SU-DHL-6 (cell line): ENCODE data around the gene DNAJB1.

ENCODE experiments used
- H2AFZ ChIP-seq: fragments of 200-600 bp; sonication (generic); 2 replicates; pipeline ENCODE4 v1.6.1; 2014; ENCODE audit warnings: low read depth, mild to moderate bottlenecking, moderate library complexity, mixed read lengths, antibody characterized with exemption, low read length; ENCODE audit not compliant: severe bottlenecking
- H3F3A ChIP-seq: fragments of 200-600 bp; shearing (Covaris generic); 2 replicates; pipeline ENCODE4 v1.6.0; 2016; ENCODE audit warnings: antibody characterized with exemption, mild to moderate bottlenecking; ENCODE audit not compliant: insufficient read depth
- H3K27ac ChIP-seq: fragments of 200-600 bp; sonication (generic); 2 replicates; pipeline ENCODE4 v1.5.1; 2016; ENCODE audit warnings: low read depth, mild to moderate bottlenecking, low read length, moderate library complexity, mixed read lengths
- H3K27me3 ChIP-seq: fragments of 200-600 bp; sonication (generic), shearing (Covaris generic); 2 replicates; pipeline ENCODE4 v1.6.0; 2014; ENCODE audit warnings: mild to moderate bottlenecking, low read length
- H3K36me3 ChIP-seq: fragments of 200-600 bp; sonication (generic); 2 replicates; pipeline ENCODE4 v1.6.1; 2014; ENCODE audit warnings: mild to moderate bottlenecking, low read length, mixed read lengths
- H3K4me2 ChIP-seq: fragments of 300-600, 200-600 bp; shearing (Covaris generic), sonication (generic); 2 replicates; pipeline ENCODE4 v1.6.0; 2014; ENCODE audit warnings: low read length, low read depth, mild to moderate bottlenecking; ENCODE audit not compliant: poor library complexity, severe bottlenecking
- H3K4me3 ChIP-seq: fragments of 200-600 bp; sonication (generic); 2 replicates; pipeline ENCODE4 v1.5.1; 2014; ENCODE audit warnings: antibody characterized with exemption, low read length, mild to moderate bottlenecking, mixed read lengths; ENCODE audit not compliant: insufficient read depth, poor library complexity, severe bottlenecking
- H3K79me2 ChIP-seq: fragments of 200-600 bp; sonication (generic); 2 replicates; pipeline ENCODE4 v1.6.1; 2014; ENCODE audit warnings: mild to moderate bottlenecking, low read length, moderate library complexity; ENCODE audit not compliant: insufficient read depth
- H3K9ac ChIP-seq: fragments of 200-600 bp; sonication (generic); 2 replicates; pipeline ENCODE4 v1.7.0; 2014; ENCODE audit warnings: mild to moderate bottlenecking, low read length
- H3K9me2 ChIP-seq: fragments of 200-600 bp; sonication (generic); replicated peaks from 2 replicates; pipeline ENCODE4 v1.6.1; 2014; ENCODE audit warnings: low read length; ENCODE audit not compliant: insufficient read depth
- H3K9me3 ChIP-seq: fragments of 200-600 bp; sonication (generic); 2 replicates; pipeline ENCODE4 v1.6.1; 2014; ENCODE audit warnings: low read length, mixed read lengths; ENCODE audit not compliant: insufficient read depth
- H4K20me1 ChIP-seq: fragments of 200-600 bp; sonication (generic); 2 replicates; pipeline ENCODE4 v1.6.1; 2014; ENCODE audit warnings: low read depth, mild to moderate bottlenecking, antibody characterized with exemption, low read length, moderate library complexity, mixed read lengths
- CTCF ChIP-seq: fragments of 200-600 bp; sonication (generic); IDR thresholded peaks from one replicate; pipeline ENCODE4 v1.5.1; 2017; ENCODE audit warnings: antibody characterized with exemption, mild to moderate bottlenecking, low read length, moderate library complexity; ENCODE audit not compliant: insufficient read depth, poor library complexity, severe bottlenecking
- EZH2phosphoT487 ChIP-seq: fragments of 200-600 bp; sonication (generic), shearing (Covaris generic); conservative IDR thresholded peaks from 2 replicates; pipeline ENCODE4 v1.6.1; 2018; ENCODE audit warnings: mild to moderate bottlenecking, antibody characterized with exemption, low read length, moderate library complexity, mixed read lengths

Gene DNAJB1

DNA sequence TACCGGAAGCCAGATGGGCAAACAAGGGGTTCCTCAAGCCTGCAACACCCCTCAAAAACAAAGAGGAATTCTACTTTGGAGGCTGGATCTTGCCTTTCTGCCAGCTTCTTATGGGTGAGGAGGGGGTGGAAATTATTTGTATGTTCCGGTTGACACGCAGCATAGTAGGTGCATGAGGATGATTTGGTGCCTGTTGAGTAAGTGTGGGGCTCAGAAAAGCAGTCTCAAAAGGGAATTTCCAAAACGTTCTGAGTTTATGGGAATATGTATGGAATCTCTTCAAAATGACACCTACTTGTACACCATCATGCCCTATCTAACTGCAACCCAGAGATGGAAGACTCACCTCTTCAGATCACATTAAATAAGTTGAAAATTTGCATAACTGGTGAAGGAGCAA is 8.2 kb upstream of the DNAJB1 start:
- H3K27me3 ChIP-seq: no peaks in the 10 kb centered on the region
- no peak overlapping the region for H2AFZ ChIP-seq
- H3F3A ChIP-seq: peaks cover 5% of the 10 kb centered on the region; the same call in 1 of the 2 replicates
- H3K79me2 ChIP-seq: peaks cover 18% of the 10 kb centered on the region
- no peaks in the 10 kb centered on the region for H3K36me3 ChIP-seq
- H3K9ac ChIP-seq: no peak overlapping the region
- H4K20me1 ChIP-seq: no peaks in the 10 kb centered on the region
- H3K27ac ChIP-seq: no peak overlapping the region
- H3K9me2 ChIP-seq: no peaks in the 10 kb centered on the region
- H3K9me3 ChIP-seq: no peaks in the 10 kb centered on the region
- no peak overlapping the region for H3K4me3 ChIP-seq
- no peak overlapping the region for H3K4me2 ChIP-seq
- TF ChIP-seq CTCF: no peak

- Histone ChIP-seq H3K4me3 (no peak overlapping the region), H3K36me3 (no peaks in the 10 kb centered on the region), H3K9me3 (no peaks in the 10 kb centered on the region), H3K27me3 (no peaks in the 10 kb centered on the region), H3F3A (peaks cover 5% of the 10 kb centered on the region; the same call in 1 of the 2 replicates), H3K9ac (no peak overlapping the region), H2AFZ (no peak overlapping the region), H3K27ac (no peak overlapping the region), H3K4me2 (no peak overlapping the region), H3K79me2 (peaks cover 11% of the 10 kb centered on the region), H3K9me2 (no peaks in the 10 kb centered on the region), H4K20me1 (no peaks in the 10 kb centered on the region)
- TF ChIP-seq CTCF (no peak), EZH2phosphoT487 (no peak)
Observed at GRCh38 chr19:14525729-14526128, 7.5 kb upstream of the DNAJB1 start.

GRCh38 chr19:14520543-14520942 is 2.3 kb upstream of the DNAJB1 start:
- 0 out of 2 replicates have a peak, but pooled peaks cover 6% of the 10 kb centered on the region for H4K20me1 ChIP-seq
- no peak overlapping the region for H3K9ac ChIP-seq
- H3K27ac ChIP-seq: no peak overlapping the region
- no peaks in the 10 kb centered on the region for H3K36me3 ChIP-seq
- H3K9me2 ChIP-seq: no peaks in the 10 kb centered on the region
- H2AFZ ChIP-seq: no peak overlapping the region
- no peaks in the 10 kb centered on the region for H3K27me3 ChIP-seq
- H3K9me3 ChIP-seq: no peaks in the 10 kb centered on the region
- H3F3A ChIP-seq: peaks cover 13% of the 10 kb centered on the region; the same call in 1 of the 2 replicates
- TF ChIP-seq EZH2phosphoT487 (no peak), CTCF (no peak)
- no peak overlapping the region for H3K4me3 ChIP-seq
- no peak overlapping the region for H3K4me2 ChIP-seq
- H3K79me2 ChIP-seq: peaks cover 24% of the 10 kb centered on the region
